Stomach (tissue), 9 donors: ENCODE data around the gene XRN1. TPM values are rescaled to one million over a fixed set of nuclear protein-coding genes. Genes with fewer than 3 reads are reported as not detected.
"Not testable (repeated sequence)": the region's sequence is repeated elsewhere in the genome, so short reads cannot be mapped to it uniquely, and the experiment has no call there.

ENCODE experiments used
- DNase-seq, 2 donors: peaks; one replicate each; pipeline versions ENCODE4 v3.0.0 to v3.0.0-alpha.2; 2013 to 2019
- H3K27ac ChIP-seq, 5 donors: fragments of 200-600 bp in 4 of 5; sonication (generic) in 4 of 5; one replicate each; pipeline ENCODE4 v1.5.1; 2013 to 2019; ENCODE audit warnings: mild to moderate bottlenecking in 1 of 5, moderate library complexity in 1 of 5
- H3K27me3 ChIP-seq, 3 donors: fragments of 200-600 bp; sonication (generic); one replicate each; pipeline ENCODE4 v1.5.1; 2017 to 2019; ENCODE audit warnings: mixed run types in 1 of 3
- H3K36me3 ChIP-seq, 4 donors: fragments of 200-600 bp; sonication (generic); 1 replicate in 3 of 4; 2 replicates in 1 of 4; pipeline ENCODE4 v1.5.1; 2016 to 2019
- H3K4me1 ChIP-seq, 4 donors: fragments of 200-600 bp; sonication (generic); one replicate each; pipeline ENCODE4 v1.5.1; 2016 to 2019
- H3K4me3 ChIP-seq, 4 donors: fragments of 200-600 bp; sonication (generic) in 3 of 4; one replicate each; pipeline ENCODE4 v1.5.1; 2016 to 2019; ENCODE audit warnings: mild to moderate bottlenecking in 1 of 4
- H3K9me3 ChIP-seq, 4 donors: fragments of 200-600 bp; sonication (generic); one replicate each; pipeline ENCODE4 v1.5.1; 2016 to 2019
- EP300 ChIP-seq: sonication (generic); formaldehyde crosslinking; IDR thresholded peaks from one replicate; pipeline ENCODE4 v1.6.1; 2017; ENCODE audit warnings: antibody characterized with exemption
- POLR2A ChIP-seq, 4 donors: fragments of 450-650 bp; IDR thresholded peaks; one replicate each; pipeline ENCODE4 v1.6.1; 2016; ENCODE audit warnings: antibody characterized with exemption in 4 of 4, control low read depth in 2 of 4, mild to moderate bottlenecking in 1 of 4, moderate library complexity in 1 of 4
- POLR2AphosphoS5 ChIP-seq, 3 donors: sonication (generic); formaldehyde crosslinking; IDR thresholded peaks; one replicate each; pipeline ENCODE4 v1.6.1; 2016; ENCODE audit warnings: antibody characterized with exemption in 3 of 3
- WGBS, 5 donors: extraction: QIAGEN DNeasy Blood & Tissue Kit in 3 of 5; methylation state at CpG; one replicate each; pipeline versions ENCODE4 v1.1.5 to v1.1.7; 2013 to 2018; 5-methylcytosine and 5-hydroxymethylcytosine counted together
- intact Hi-C: fragments of 100-400 bp; cut with DNase I; formaldehyde crosslinking; loops from one replicate; pipeline ENCODE4 v1.15.1; 2023; ENCODE audit warnings: low total_unique reads
- polyA plus RNA-seq, 3 donors: library from polyadenylated mRNA; stranded (reverse); fragments of 200-250 nt; gene quantifications; one replicate each; pipeline ENCODE4 v1.2.3, GENCODE V29; 2013
- total RNA-seq, 5 donors: library from RNA; depleted of rRNA; stranded (reverse); fragments of >200 nt; gene quantifications; one replicate each; pipeline versions ENCODE4 v1.1.0 to v1.2.3, GENCODE V29; 2014 to 2016
- TF ChIP-seq, protein P1 (sequence below), 7 experiments: fragments of 450-650 bp in 4 of 7; fragments of 200-600 bp in 3 of 7; sonication (generic) in 3 of 7; IDR thresholded peaks; one replicate each; pipeline ENCODE4 v1.5.1; 2016 to 2019; ENCODE audit warnings: antibody characterized with exemption in 7 of 7, control low read depth in 2 of 7, mild to moderate bottlenecking in 1 of 7
- donor health status: healthy with polysubstance abuse.
- donor health status: Bipolar disorder and iron deficiency.
- donor health status: healthy.

The XRN1 gene
- total and polyA plus RNA-seq, 8 donors, result 2.3 to 122 (median 25.9) TPM

DNA sequence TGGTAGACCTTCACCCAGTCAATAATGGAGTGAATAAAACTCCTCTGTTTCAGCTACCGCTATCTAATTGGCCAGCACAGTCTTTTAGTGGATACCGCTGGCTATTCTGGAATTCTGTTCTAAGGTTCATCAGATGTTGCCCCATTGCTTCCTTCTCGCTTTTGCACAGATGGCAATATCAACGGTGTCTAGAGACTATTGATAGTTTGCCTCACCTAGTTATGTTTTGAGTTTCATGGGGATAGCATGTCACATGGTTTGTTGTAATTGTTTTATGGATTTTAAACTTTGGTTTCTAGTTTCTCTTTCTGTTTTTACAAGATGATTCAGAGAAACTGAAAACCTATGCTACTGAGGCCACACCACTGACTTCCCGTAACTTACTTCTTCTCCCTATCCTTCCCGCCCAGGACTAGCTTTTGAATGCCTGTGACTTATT lies 2.0 kb downstream of the XRN1 start:
- H3K27ac ChIP-seq, result peak overlapping the region in 2 of 5 donors; percentile 98
- WGBS, 5 donors, result 57 to 73% (median 68%) methylated on average over 6 of the region's 6 CpGs
- no peaks in the 10 kb centered on the region for H3K27me3 ChIP-seq
- TF ChIP-seq POLR2A (IDR thresholded peaks at IDR 0.05) (no peak), EP300 (no peak), POLR2AphosphoS5 (IDR thresholded peaks at IDR 0.05) (no peak)
- TF ChIP-seq, protein P1, sequence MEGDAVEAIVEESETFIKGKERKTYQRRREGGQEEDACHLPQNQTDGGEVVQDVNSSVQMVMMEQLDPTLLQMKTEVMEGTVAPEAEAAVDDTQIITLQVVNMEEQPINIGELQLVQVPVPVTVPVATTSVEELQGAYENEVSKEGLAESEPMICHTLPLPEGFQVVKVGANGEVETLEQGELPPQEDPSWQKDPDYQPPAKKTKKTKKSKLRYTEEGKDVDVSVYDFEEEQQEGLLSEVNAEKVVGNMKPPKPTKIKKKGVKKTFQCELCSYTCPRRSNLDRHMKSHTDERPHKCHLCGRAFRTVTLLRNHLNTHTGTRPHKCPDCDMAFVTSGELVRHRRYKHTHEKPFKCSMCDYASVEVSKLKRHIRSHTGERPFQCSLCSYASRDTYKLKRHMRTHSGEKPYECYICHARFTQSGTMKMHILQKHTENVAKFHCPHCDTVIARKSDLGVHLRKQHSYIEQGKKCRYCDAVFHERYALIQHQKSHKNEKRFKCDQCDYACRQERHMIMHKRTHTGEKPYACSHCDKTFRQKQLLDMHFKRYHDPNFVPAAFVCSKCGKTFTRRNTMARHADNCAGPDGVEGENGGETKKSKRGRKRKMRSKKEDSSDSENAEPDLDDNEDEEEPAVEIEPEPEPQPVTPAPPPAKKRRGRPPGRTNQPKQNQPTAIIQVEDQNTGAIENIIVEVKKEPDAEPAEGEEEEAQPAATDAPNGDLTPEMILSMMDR (IDR thresholded peaks at IDR 0.05), result no peak
- peak in 1 of 2 donors; percentile 31 for DNase-seq
- H3K36me3 ChIP-seq, result peaks cover 0 to 9% (median 7%) of the 10 kb centered on the region in 4 donors
- H3K4me3 ChIP-seq, result peak overlapping the region in 2 of 4 donors; percentile 71 to 91
- intact Hi-C loops, result no loop called here
- H3K4me1 ChIP-seq, result peaks cover 9 to 61% (median 42%) of the 10 kb centered on the region in 4 donors
- H3K9me3 ChIP-seq, result no peaks in the 10 kb centered on the region

DNA sequence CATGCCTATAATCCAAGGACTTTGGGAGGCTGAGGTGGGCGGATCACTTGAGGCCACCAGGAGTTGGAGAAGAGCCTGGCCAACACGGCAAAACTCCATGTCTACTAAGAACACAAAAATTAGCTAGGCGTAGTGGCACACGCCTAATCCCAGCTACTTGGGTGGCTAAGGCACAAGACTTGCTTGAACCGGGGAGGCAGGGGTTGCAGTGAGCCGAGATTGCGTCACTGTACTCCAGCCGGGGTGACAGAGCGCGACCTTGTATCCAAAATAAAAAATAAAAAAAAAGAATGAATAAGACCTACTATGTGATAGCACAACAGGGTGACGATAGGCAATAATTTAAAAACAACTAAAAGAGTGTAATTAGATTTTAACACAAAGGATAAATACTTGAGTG lies 3.5 kb downstream of the XRN1 start:
- no peaks in the 10 kb centered on the region for H3K27me3 ChIP-seq
- H3K9me3 ChIP-seq, result no peaks in the 10 kb centered on the region
- WGBS, 5 donors, result 92 to 96% (median 96%) methylated on average over 11 of the region's 11 CpGs
- no peak overlapping the region for H3K27ac ChIP-seq
- no peak overlapping the region for H3K4me3 ChIP-seq
- intact Hi-C loops, result no loop called here
- peaks cover 16 to 76% (median 49%) of the 10 kb centered on the region in 4 donors for H3K4me1 ChIP-seq
- TF ChIP-seq POLR2A (IDR thresholded peaks at IDR 0.05), result no peak
- no peak for TF ChIP-seq EP300
- TF ChIP-seq POLR2AphosphoS5 (IDR thresholded peaks at IDR 0.05), result no peak
- TF ChIP-seq, protein P1 (IDR thresholded peaks at IDR 0.05), result no peak
- no peaks in the 10 kb centered on the region for H3K36me3 ChIP-seq
- DNase-seq, result no peak

DNA sequence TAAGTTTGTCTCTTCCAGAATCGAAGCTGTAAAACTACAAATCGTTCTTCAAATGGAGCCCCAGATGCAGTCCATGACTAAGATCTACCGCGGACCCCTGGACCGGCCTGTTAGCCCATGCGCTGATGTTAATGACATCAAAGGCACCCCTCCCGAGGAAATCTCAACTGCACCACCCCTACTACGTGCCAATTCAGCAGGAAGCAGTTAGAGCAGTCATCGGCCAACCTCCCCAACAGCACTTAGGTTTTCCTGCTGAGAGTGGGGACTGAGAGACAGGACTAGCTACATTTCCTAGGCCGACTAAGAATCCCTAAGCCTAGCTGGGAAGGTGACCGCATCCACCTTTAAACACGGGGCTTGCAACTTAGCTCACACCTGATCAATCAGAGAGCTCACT lies 4.8 kb downstream of the XRN1 start:
- H3K27me3 ChIP-seq, intact Hi-C loops: not testable (repeated sequence)

DNA sequence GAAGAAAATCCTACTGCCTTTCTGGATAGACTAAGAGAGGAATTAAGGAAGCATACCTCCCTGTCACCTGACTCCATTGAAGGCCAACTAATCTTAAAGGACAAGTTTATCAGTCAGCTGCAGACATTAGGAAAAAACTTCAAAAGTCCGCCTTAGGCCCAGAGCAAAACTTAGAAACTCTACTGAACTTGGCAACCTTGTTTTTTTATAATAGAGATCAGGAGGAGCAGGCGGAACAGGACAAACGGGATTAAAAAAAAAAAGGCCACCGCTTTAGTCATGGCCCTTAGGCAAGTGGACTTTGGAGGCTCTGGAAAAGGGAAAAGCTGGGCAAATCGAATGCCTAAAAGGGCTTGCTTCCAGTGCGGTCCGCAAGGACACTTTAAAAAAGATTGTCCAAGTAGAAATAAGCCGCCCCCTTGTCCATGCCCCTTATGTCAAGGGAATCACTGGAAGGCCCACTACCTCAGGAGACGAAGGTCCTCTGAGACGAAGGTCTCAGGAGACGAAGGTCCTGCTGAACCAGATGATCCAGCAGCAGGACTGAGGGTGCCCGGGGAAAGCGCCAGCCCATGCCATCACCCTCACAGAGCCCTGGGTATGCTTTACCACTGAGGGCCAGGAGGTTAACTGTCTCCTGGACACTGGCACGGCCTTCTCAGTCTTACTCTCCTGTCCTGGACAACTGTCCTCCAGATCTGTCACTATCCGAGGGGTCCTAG lies 8.2 kb downstream of the XRN1 start:
- H3K27ac ChIP-seq, result not testable (repeated sequence)

More for the DNA sequence above, 4.8 kb downstream of the XRN1 start:
- not testable (repeated sequence) for H3K9me3 ChIP-seq, H3K36me3 ChIP-seq, H3K4me3 ChIP-seq, DNase-seq, H3K27ac ChIP-seq
- 95 to 99% (median 97%) methylated on average over 12 of the region's 12 CpGs for WGBS, 5 donors
- H3K4me1 ChIP-seq, result peaks cover 16 to 76% (median 46%) of the 10 kb centered on the region in 4 donors

DNA sequence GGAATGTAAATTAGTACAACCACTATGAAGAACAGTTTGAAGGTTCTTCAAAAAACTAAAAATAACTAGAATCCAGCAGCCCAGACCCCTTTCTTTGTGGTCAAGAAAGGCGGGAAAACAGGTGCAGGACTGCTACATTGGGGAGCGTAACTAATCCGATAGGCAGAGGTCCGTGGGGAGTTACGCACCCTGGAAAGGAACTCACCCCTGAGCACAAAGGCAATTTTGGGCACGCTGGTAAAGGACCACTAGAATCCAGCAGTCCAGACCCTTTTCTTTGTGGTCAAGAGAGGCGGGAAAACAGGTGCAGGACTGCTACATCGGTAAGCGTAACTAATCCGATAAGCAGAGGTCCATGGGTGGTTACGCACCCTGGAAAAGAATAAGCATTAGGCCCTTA lies 9.7 kb downstream of the XRN1 start:
- H3K9me3 ChIP-seq, DNase-seq, H3K27ac ChIP-seq, H3K27me3 ChIP-seq, H3K4me3 ChIP-seq, intact Hi-C loops: not testable (repeated sequence)
- Histone ChIP-seq H3K4me1 (peaks cover 3 to 51% (median 25%) of the 10 kb centered on the region in 4 donors), H3K36me3 (peaks cover 0 to 19% (median 13%) of the 10 kb centered on the region in 4 donors)
- WGBS, 5 donors, result 95 to 99% (median 98%) methylated on average over 11 of the region's 11 CpGs

More for the DNA sequence above, 8.2 kb downstream of the XRN1 start:
- 65 to 88% (median 73%) methylated on average over 15 of the region's 15 CpGs for WGBS, 5 donors
- H3K36me3 ChIP-seq, result peaks cover 0 to 17% (median 11%) of the 10 kb centered on the region in 4 donors
- DNase-seq, result peak in 1 of 2 donors; percentile 19
- H3K9me3 ChIP-seq, H3K27me3 ChIP-seq, intact Hi-C loops, H3K4me3 ChIP-seq: not testable (repeated sequence)
- H3K4me1 ChIP-seq, result peaks cover 7 to 67% (median 37%) of the 10 kb centered on the region in 4 donors

DNA sequence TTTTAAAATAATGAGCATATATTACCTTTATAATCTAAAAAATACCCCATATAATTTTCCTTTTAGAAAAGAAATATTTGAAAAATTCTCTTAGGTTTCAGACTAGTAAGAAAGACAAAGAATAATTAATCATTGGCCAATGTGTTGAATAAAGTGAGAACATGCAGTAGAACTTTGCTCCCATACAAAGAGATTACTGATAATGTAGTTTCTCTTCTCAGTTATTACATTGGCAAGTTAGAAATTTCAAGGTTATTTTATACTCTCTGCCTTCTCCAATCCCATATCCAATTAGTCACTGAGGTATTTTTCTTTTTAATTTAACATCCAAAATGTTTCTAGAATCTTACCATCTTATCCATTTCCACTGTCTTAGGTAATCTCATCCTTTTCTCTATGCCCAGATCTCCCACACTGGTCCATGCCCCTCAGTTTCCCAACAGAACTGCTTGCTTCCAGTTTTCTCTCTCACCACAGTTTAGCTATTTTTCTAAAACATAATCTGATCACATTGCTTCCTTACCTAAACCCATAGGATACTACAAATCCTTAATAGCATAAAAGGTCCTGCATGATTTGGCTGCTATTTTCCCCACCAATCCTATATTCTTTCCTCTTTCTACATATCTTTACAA lies 10.8 kb downstream of the XRN1 start:
- no peaks in the 10 kb centered on the region for H3K9me3 ChIP-seq
- H3K4me3 ChIP-seq, result no peak overlapping the region
- no peak for DNase-seq
- H3K27me3 ChIP-seq, result no peaks in the 10 kb centered on the region
- H3K36me3 ChIP-seq, result peaks cover 0 to 25% (median 19%) of the 10 kb centered on the region in 4 donors
- TF ChIP-seq EP300 (no peak), POLR2A (IDR thresholded peaks at IDR 0.05) (no peak), POLR2AphosphoS5 (IDR thresholded peaks at IDR 0.05) (no peak)
- TF ChIP-seq, protein P1 (IDR thresholded peaks at IDR 0.05), result no peak
- no peak overlapping the region for H3K27ac ChIP-seq
- intact Hi-C loops, result no loop called here
- H3K4me1 ChIP-seq, result peaks cover 0 to 44% (median 20%) of the 10 kb centered on the region in 4 donors
